ENCODE data around the gene CLDN9.

DNA sequence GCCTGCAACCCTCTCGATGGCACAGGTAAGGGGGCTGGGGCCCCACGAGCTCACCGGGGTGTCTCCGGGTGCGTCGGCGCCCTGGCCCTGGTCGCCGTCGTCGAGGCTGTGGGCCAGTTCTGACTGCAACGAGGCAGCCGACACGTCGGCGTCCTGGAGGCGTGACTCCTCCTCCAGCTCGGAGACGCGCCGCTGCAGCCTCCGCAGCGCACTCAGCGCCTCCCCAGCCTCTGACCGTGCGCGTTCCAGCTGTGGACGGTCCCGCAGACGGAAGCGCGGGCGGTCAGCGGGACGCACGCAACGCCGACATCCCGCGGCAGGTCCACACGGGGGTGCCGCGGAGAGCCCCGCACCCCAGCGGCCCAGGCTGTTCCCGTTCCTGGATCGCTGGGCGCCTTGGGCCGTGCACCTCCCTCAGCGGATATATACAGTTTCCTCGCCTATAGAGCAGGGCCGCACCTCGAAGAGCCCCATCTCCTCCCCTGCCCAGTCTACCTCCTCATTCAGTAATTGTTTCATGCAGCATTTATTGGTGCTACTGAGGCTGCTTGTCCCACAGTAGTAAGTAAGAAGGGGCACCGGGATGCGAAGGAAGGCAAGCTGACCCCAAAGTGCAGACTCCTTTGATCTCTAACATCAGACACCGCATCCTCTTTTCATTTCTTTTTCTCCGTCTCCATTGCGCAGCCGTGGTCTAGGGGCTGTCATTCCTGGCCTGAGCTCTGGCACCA lies 16.9 kb downstream of the CLDN9 start:
- TF ChIP-seq PPARA (CRISPR knock-in tag; IDR thresholded peaks at IDR 0.05; ENCODE audit: borderline replicate concordance) (no peak), OSR1 (CRISPR knock-in tag; IDR thresholded peaks at IDR 0.05) (no peak), CREB5 (CRISPR knock-in tag; IDR thresholded peaks at IDR 0.05; ENCODE audit: low read depth) (no peak), ZFP3 (CRISPR knock-in tag; IDR thresholded peaks at IDR 0.05) (no peak), ZFP30 (CRISPR knock-in tag; IDR thresholded peaks at IDR 0.05) (no peak)
- TF ChIP-seq, protein P1, sequence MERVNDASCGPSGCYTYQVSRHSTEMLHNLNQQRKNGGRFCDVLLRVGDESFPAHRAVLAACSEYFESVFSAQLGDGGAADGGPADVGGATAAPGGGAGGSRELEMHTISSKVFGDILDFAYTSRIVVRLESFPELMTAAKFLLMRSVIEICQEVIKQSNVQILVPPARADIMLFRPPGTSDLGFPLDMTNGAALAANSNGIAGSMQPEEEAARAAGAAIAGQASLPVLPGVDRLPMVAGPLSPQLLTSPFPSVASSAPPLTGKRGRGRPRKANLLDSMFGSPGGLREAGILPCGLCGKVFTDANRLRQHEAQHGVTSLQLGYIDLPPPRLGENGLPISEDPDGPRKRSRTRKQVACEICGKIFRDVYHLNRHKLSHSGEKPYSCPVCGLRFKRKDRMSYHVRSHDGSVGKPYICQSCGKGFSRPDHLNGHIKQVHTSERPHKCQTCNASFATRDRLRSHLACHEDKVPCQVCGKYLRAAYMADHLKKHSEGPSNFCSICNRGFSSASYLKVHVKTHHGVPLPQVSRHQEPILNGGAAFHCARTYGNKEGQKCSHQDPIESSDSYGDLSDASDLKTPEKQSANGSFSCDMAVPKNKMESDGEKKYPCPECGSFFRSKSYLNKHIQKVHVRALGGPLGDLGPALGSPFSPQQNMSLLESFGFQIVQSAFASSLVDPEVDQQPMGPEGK (CRISPR knock-in tag; IDR thresholded peaks at IDR 0.05; ENCODE audit: borderline replicate concordance), result no peak

All from SK-N-SH treated with all-trans-retinoic acid at 6 μM for 48 hours (cell line).